ENCODE results near the gene IKZF4. TPM values are rescaled to one million over a fixed set of nuclear protein-coding genes. Genes with fewer than 3 reads are reported as not detected.
A peak's percentile ranks its signal among the peaks of the same experiment; 100 is the strongest.

The IKZF4 gene
- total RNA-seq, 1 experiment from 2014 or later: 8.5 TPM

- no peak for ATAC-seq
- H3K79me2 ChIP-seq (ENCODE audit: insufficient read depth, low read length): peaks cover 12% of the 10 kb centered on the region; the same call in 1 of the 2 replicates
- POLR2A ChIA-PET: interaction anchor here (1.3 to 2.6 kb wide), 3 partner anchors 22 to 46 kb away, joined by 3 to 12 read pairs (median 10); partner anchors contain the start of genes ESYT1, PA2G4 and ZC3H10
- no TSS peak for BruUV-seq (replicated peaks)
- no peaks in the 10 kb centered on the region for H3K27me3 ChIP-seq (ENCODE audit: insufficient read depth, low read length)
- peak overlapping the region; percentile 70 to 90 for H3K4me3 ChIP-seq (replicated peaks in 1 of 2; ENCODE audit: low read depth in 1 of 2, low read length in 2 of 2)
- peak overlapping the region; percentile 94 for H3K4me2 ChIP-seq (ENCODE audit: low read length)
- RAD21 ChIA-PET (ENCODE audit: low non-redundant PET in 1 of 2, low total read pairs in 2 of 2, uncharacterized antibody in 2 of 2, unreplicated experiment in 2 of 2): interaction anchor here in 1 of 2 experiments (0.8 kb wide), 1 partner anchor 22 kb away, joined by 3 read pairs; the partner anchor contains the start of gene PA2G4
- CTCF ChIA-PET: no interaction called here
- no peak for DNase-seq (ENCODE audit: low read depth, low spot score)
- peaks cover 6 to 9% of the 10 kb centered on the region in 2 experiments; a peak in 2 of 4 replicates for H3K36me3 ChIP-seq (ENCODE audit: control insufficient read depth in 1 of 2, insufficient read depth in 2 of 2, low read length in 2 of 2)
- H3K9me3 ChIP-seq (ENCODE audit: control insufficient read depth in 1 of 2, insufficient read depth in 1 of 2, low read depth in 1 of 2, low read length in 2 of 2): no peaks in the 10 kb centered on the region
- no peak for TF ChIP-seq SIN3A (IDR thresholded peaks at IDR 0.05; ENCODE audit: low read depth)
- H3K9me2 ChIP-seq (ENCODE audit: insufficient read depth): no peaks in the 10 kb centered on the region
- peak overlapping the region; percentile 93; the same call in 1 of the 2 replicates for H3K27ac ChIP-seq (ENCODE audit: low read depth, low read length)
- H2AFZ ChIP-seq (ENCODE audit: low read depth, low read length, poor library complexity, severe bottlenecking): no peak overlapping the region
- no peaks in the 10 kb centered on the region for H4K20me1 ChIP-seq (ENCODE audit: insufficient read depth)
- peak overlapping the region; percentile 78 for H3K9ac ChIP-seq (ENCODE audit: low read length)
- peaks cover 17 to 44% of the 10 kb centered on the region in 2 experiments for H3K4me1 ChIP-seq (ENCODE audit: control insufficient read depth in 1 of 2, insufficient read depth in 2 of 2, low read length in 2 of 2)
- intact Hi-C loops (cut with micrococcal nuclease): no loop called here
Observed at GRCh38 chr12:56081393-56082347, 60.8 kb downstream of the IKZF4 start.

GRCh38 chr12:56082382-56082781 is 61.5 kb downstream of the IKZF4 start:
- BruUV-seq (replicated peaks): no TSS peak
- Histone ChIP-seq H3K36me3 (ENCODE audit: control insufficient read depth in 1 of 2, insufficient read depth in 2 of 2, low read length in 2 of 2) (peaks cover 6 to 15% of the 10 kb centered on the region in 2 experiments; a peak in 2 of 4 replicates), H3K9me3 (ENCODE audit: control insufficient read depth in 1 of 2, insufficient read depth in 1 of 2, low read depth in 1 of 2, low read length in 2 of 2) (no peaks in the 10 kb centered on the region), H3K4me1 (ENCODE audit: control insufficient read depth in 1 of 2, insufficient read depth in 2 of 2, low read length in 2 of 2) (peaks cover 21 to 48% of the 10 kb centered on the region in 2 experiments), H3K27ac (ENCODE audit: low read depth, low read length) (no peak overlapping the region), H3K9me2 (ENCODE audit: insufficient read depth) (no peaks in the 10 kb centered on the region), H3K4me2 (ENCODE audit: low read length) (no peak overlapping the region), H3K79me2 (ENCODE audit: insufficient read depth, low read length) (peaks cover 12% of the 10 kb centered on the region; the same call in 1 of the 2 replicates), H3K27me3 (ENCODE audit: insufficient read depth, low read length) (no peaks in the 10 kb centered on the region), H4K20me1 (ENCODE audit: insufficient read depth) (no peaks in the 10 kb centered on the region), H3K9ac (ENCODE audit: low read length) (no peak overlapping the region), H3K4me3 (replicated peaks in 1 of 2; ENCODE audit: low read depth in 1 of 2, low read length in 2 of 2) (no peak overlapping the region), H2AFZ (ENCODE audit: low read depth, low read length, poor library complexity, severe bottlenecking) (no peak overlapping the region)
- ATAC-seq: no peak
- intact Hi-C loops (cut with micrococcal nuclease): no loop called here
- DNase-seq (ENCODE audit: low read depth, low spot score): no peak
- RAD21 ChIA-PET (ENCODE audit: low non-redundant PET in 1 of 2, low total read pairs in 2 of 2, uncharacterized antibody in 2 of 2, unreplicated experiment in 2 of 2): no interaction called here
- POLR2A ChIA-PET: no interaction called here
- CTCF ChIA-PET: no interaction called here
- TF ChIP-seq EGR1 (IDR thresholded peaks at IDR 0.05; ENCODE audit: low read depth): no peak
- no peak for TF ChIP-seq EZH2 (IDR thresholded peaks at IDR 0.05)
- TF ChIP-seq FOSL1 (IDR thresholded peaks at IDR 0.05; ENCODE audit: low read depth): no peak
- no peak for TF ChIP-seq ZNF274 (IDR thresholded peaks at IDR 0.05; ENCODE audit: low read depth, low read length)
- TF ChIP-seq EZH2phosphoT487 (IDR thresholded peaks at IDR 0.05; ENCODE audit: borderline replicate concordance): no peak
- TF ChIP-seq YY1 (IDR thresholded peaks at IDR 0.05; ENCODE audit: extremely low read depth, insufficient replicate concordance, low read depth, low read length): no peak
- TF ChIP-seq SIN3A (IDR thresholded peaks at IDR 0.05; ENCODE audit: low read depth): no peak
- no peak for TF ChIP-seq POLR2A (IDR thresholded peaks at IDR 0.05; ENCODE audit: borderline replicate concordance, extremely low read depth, insufficient read depth, insufficient read length)
- no peak for TF ChIP-seq ZBTB33 (IDR thresholded peaks at IDR 0.05; ENCODE audit: extremely low read depth, insufficient replicate concordance, low read length)
- no peak for TF ChIP-seq JUND (IDR thresholded peaks at IDR 0.05)
- no peak for TF ChIP-seq POLR2AphosphoS5 (IDR thresholded peaks at IDR 0.05; ENCODE audit: low read depth, low read length)
- no peak for TF ChIP-seq TCF7L2 (IDR thresholded peaks at IDR 0.05; ENCODE audit: borderline replicate concordance, extremely low read depth, insufficient read depth, insufficient read length)
- TF ChIP-seq MAX (IDR thresholded peaks at IDR 0.05): no peak
- TF ChIP-seq ELF1 (IDR thresholded peaks at IDR 0.05; ENCODE audit: borderline replicate concordance, low read depth): no peak

Measured in HCT116 (cell line).